ENCODE data around the gene GNAT1. TPM values are rescaled to one million over a fixed set of nuclear protein-coding genes. Genes with fewer than 3 reads are reported as not detected.

Gene GNAT1
- polyA plus RNA-seq, 1 donor from 2014 or later: not detected

DNA sequence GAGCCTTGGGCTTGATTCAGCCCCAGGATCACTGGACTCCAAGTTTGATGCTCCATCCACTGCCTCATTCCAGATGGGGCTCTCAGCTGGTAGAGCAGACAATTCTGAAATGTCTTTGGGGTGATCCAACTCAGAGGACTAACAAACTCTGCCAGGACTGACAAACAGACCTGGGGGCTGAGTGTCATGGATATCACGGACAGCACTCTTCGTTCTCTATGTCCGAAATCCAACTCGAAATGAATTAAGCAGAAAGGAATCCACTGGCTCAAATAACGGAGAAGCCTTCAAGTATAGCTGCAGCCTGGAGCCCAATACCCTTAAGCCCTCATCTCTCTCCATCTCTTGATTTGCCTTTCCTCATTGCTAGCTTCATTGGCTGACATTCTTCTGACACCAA, 27.9 kb downstream of the GNAT1 start:
- Histone ChIP-seq H2AFZ (ENCODE audit: low read depth, low read length) (no peak overlapping the region), H3K79me2 (replicated peaks; ENCODE audit: insufficient read depth, low read length) (no peaks in the 10 kb centered on the region), H3K9ac (ENCODE audit: low read length) (no peak overlapping the region), H4K20me1 (ENCODE audit: insufficient read depth) (no peaks in the 10 kb centered on the region), H3K9me2 (ENCODE audit: insufficient read depth, low read length) (no peaks in the 10 kb centered on the region), H3K9me3 (ENCODE audit: low read length) (no peaks in the 10 kb centered on the region), H3K27ac (ENCODE audit: low read length) (no peak overlapping the region), H3F3A (ENCODE audit: insufficient read depth, low read length, poor library complexity, severe bottlenecking) (no peaks in the 10 kb centered on the region), H3K27me3 (ENCODE audit: insufficient read depth, low read depth, low read length) (no peaks in the 10 kb centered on the region), H3K4me2 (ENCODE audit: low read length) (no peak overlapping the region), H3K36me3 (ENCODE audit: insufficient read depth, low read length) (no peaks in the 10 kb centered on the region), H3K4me3 (ENCODE audit: low read length) (no peak overlapping the region)
- TF ChIP-seq POLR2AphosphoS5 (IDR thresholded peaks at IDR 0.05) (no peak), REST (IDR thresholded peaks at IDR 0.05; ENCODE audit: borderline replicate concordance) (no peak), EP300 (conservative IDR thresholded peaks at IDR 0.05; ENCODE audit: poor library complexity, severe bottlenecking) (no peak), EZH2 (IDR thresholded peaks at IDR 0.05; ENCODE audit: borderline replicate concordance, insufficient read depth, low read length, poor library complexity, severe bottlenecking) (no peak), TAF1 (IDR thresholded peaks at IDR 0.05; ENCODE audit: low read depth) (no peak), SMC3 (conservative IDR thresholded peaks at IDR 0.05; ENCODE audit: poor library complexity) (no peak), RAD21 (conservative IDR thresholded peaks at IDR 0.05) (no peak), MXI1 (conservative IDR thresholded peaks at IDR 0.05; ENCODE audit: poor library complexity, severe bottlenecking) (no peak)
- TF ChIP-seq, protein P1, sequence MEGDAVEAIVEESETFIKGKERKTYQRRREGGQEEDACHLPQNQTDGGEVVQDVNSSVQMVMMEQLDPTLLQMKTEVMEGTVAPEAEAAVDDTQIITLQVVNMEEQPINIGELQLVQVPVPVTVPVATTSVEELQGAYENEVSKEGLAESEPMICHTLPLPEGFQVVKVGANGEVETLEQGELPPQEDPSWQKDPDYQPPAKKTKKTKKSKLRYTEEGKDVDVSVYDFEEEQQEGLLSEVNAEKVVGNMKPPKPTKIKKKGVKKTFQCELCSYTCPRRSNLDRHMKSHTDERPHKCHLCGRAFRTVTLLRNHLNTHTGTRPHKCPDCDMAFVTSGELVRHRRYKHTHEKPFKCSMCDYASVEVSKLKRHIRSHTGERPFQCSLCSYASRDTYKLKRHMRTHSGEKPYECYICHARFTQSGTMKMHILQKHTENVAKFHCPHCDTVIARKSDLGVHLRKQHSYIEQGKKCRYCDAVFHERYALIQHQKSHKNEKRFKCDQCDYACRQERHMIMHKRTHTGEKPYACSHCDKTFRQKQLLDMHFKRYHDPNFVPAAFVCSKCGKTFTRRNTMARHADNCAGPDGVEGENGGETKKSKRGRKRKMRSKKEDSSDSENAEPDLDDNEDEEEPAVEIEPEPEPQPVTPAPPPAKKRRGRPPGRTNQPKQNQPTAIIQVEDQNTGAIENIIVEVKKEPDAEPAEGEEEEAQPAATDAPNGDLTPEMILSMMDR (IDR thresholded peaks at IDR 0.05; ENCODE audit: poor library complexity, severe bottlenecking): no peak

DNA sequence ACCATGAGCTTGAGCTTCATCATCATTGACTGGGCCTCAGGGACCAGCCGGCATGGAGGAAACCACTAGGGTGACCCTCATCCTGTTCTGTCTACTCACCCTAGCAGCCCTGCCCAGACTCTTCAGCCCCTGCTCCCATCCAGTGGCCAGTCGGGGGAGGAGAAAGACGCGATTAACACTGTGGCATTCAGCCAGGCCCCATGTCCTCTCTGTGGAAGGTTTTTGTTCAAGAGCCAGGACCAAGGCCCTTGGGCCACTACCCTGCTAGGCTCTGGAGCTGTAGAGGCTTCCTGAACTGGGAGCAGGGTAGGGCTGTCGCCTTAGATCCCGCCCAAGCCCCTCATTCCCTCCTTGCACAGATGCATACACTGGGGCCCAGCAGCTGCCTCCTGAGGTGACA, 28.7 kb downstream of the GNAT1 start:
- TF ChIP-seq EP300 (conservative IDR thresholded peaks at IDR 0.05; ENCODE audit: poor library complexity, severe bottlenecking) (no peak), TAF1 (IDR thresholded peaks at IDR 0.05; ENCODE audit: low read depth) (no peak), POLR2AphosphoS5 (IDR thresholded peaks at IDR 0.05) (no peak), MXI1 (conservative IDR thresholded peaks at IDR 0.05; ENCODE audit: poor library complexity, severe bottlenecking) (no peak), RAD21 (conservative IDR thresholded peaks at IDR 0.05) (no peak), REST (IDR thresholded peaks at IDR 0.05; ENCODE audit: borderline replicate concordance) (no peak), EZH2 (IDR thresholded peaks at IDR 0.05; ENCODE audit: borderline replicate concordance, insufficient read depth, low read length, poor library complexity, severe bottlenecking) (no peak), SMC3 (conservative IDR thresholded peaks at IDR 0.05; ENCODE audit: poor library complexity) (no peak)
- TF ChIP-seq, protein P1 (IDR thresholded peaks at IDR 0.05; ENCODE audit: poor library complexity, severe bottlenecking): no peak
- H3K27ac ChIP-seq (ENCODE audit: low read length): no peak overlapping the region

More for the DNA sequence above, 28.7 kb downstream of the GNAT1 start:
- no peaks in the 10 kb centered on the region for H3K36me3 ChIP-seq (ENCODE audit: insufficient read depth, low read length)
- H3F3A ChIP-seq (ENCODE audit: insufficient read depth, low read length, poor library complexity, severe bottlenecking): no peaks in the 10 kb centered on the region
- no peaks in the 10 kb centered on the region for H3K27me3 ChIP-seq (ENCODE audit: insufficient read depth, low read depth, low read length)
- no peaks in the 10 kb centered on the region for H3K9me3 ChIP-seq (ENCODE audit: low read length)
- no peaks in the 10 kb centered on the region for H3K79me2 ChIP-seq (replicated peaks; ENCODE audit: insufficient read depth, low read length)
- H3K9ac ChIP-seq (ENCODE audit: low read length): no peak overlapping the region
- no peak overlapping the region for H3K4me2 ChIP-seq (ENCODE audit: low read length)
- H3K4me3 ChIP-seq (ENCODE audit: low read length): no peak overlapping the region
- no peaks in the 10 kb centered on the region for H3K9me2 ChIP-seq (ENCODE audit: insufficient read depth, low read length)
- H2AFZ ChIP-seq (ENCODE audit: low read depth, low read length): no peak overlapping the region
- no peaks in the 10 kb centered on the region for H4K20me1 ChIP-seq (ENCODE audit: insufficient read depth)
